GM18907 (cell line): ENCODE measurements around the gene PTPRD.

Experiments used
- ATAC-seq: cut with Tn5 transposase; IDR thresholded peaks from one replicate; pipeline ENCODE4 v1.9.1; 2021; ENCODE audit warnings: mild to moderate bottlenecking, moderate library complexity; ENCODE audit not compliant: unreplicated experiment

The PTPRD gene

DNA sequence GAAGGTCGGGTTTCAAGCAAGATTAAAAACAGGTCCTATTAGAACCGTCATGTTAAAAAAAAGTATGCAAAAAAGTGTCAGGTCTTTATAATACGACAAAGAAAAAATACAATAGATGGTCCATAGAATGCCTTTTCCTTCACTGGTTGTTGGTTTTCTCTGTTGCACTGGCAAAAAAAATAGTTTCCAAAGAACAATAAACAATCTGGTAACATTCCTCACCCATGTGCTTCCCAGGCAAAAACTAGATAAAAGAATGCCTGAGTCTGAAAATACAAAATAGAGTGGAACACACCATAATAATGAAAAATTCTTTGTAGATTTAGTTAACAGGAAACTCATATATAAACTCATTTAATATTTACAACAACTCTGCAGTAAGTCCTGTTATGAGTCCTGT, 2223.3 kb downstream of the PTPRD start:
- no peak for ATAC-seq

- ATAC-seq: peak; percentile 58
Measured at GRCh38 chr9:8388132-8388531, 2224.7 kb downstream of the PTPRD start.

DNA sequence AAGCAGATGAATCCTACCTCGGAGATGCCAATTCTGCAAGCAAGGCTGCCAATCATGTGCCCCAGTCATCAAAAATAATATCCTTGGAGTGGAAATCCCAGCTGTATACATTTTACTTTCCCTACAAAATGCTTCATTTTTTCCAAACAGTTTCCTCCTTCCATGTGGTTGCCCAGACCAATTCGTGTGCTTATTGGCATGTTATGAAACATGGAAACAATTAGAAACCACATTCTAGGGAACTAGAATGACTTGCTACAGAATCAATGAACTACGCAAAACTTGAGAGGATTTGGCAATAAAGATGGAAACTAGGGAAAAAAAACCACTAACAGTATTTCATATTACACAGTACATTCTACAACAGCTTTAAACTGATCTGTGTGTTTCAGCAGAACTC, 2228.7 kb downstream of the PTPRD start:
- no peak for ATAC-seq

DNA sequence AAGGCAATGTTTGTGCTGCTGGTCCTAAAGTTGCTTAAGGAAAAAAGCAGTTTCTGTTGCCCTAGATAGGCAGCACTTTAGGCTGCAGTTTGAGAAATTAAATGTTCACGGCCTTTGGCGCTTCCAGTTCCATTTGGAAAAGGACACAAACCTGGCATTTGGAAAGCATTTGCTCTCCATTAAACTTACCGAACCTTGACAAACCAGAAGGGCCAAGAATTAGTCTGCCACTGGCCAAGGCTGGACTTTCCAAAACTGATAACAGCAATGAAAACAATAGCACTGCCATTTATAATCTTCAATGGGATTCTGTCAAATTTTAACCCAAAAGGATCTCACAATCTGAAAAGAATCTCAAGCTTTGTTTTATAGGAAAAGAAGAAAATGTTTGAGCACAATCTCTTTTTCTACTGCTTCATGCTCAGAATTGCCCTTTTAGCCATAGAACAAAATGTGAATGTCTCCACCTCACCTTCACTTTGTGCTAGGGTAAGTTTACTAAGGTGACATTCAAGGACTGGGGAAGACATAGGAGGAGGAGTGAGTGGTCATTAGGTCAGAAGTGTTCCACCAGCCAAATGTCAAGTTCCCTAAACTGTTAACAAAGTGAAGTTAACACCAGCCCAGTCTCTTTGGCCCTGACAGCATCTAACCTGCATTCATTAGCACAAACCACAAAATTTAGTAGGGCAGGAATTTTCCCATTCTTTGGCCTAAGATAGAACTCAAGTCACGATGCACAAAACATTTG, 2229.8 kb downstream of the PTPRD start:
- no peak for ATAC-seq

- ATAC-seq: no peak
Measured at GRCh38 chr9:8382266-8382665, 2230.5 kb downstream of the PTPRD start.

DNA sequence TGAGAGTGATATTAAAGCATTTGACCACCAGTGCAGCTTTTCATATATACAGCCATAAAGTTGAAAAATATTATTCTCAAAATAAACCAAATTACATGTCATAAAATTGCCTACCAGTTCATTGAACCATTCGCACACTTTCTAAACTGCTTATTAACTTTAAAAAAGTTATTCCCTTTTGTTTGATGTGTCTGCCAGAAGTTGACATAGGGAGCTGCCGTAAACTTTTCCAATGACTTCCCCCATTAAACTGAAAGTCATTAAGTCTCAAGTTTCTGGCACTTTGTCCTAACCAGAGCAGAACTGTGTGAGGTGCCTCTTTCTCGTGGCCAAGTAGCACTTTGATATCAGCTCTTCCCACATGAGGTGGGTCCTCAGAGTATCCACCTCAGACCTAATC, 2231.2 kb downstream of the PTPRD start:
- ATAC-seq: no peak

- no peak for ATAC-seq
Measured at GRCh38 chr9:8374471-8374870, 2238.3 kb downstream of the PTPRD start.

DNA sequence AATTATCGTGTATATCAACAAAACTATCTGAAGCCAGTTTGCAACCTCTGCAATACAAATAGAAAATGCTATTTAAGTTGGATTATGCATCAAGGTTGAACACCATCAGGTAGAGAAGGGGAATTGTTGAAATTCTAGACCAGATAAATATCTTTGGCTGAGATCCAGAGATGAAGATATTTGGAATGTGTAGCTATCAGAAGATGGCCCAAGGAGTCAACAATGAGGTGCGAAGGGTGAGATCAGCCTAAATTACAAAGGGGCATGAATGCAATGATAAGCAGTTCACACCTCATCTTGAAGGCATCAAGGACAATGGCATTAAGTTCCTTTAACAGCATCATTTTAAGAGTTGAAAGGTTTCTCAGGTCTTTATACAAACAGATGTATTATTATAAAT, 2241.1 kb downstream of the PTPRD start:
- no peak for ATAC-seq

DNA sequence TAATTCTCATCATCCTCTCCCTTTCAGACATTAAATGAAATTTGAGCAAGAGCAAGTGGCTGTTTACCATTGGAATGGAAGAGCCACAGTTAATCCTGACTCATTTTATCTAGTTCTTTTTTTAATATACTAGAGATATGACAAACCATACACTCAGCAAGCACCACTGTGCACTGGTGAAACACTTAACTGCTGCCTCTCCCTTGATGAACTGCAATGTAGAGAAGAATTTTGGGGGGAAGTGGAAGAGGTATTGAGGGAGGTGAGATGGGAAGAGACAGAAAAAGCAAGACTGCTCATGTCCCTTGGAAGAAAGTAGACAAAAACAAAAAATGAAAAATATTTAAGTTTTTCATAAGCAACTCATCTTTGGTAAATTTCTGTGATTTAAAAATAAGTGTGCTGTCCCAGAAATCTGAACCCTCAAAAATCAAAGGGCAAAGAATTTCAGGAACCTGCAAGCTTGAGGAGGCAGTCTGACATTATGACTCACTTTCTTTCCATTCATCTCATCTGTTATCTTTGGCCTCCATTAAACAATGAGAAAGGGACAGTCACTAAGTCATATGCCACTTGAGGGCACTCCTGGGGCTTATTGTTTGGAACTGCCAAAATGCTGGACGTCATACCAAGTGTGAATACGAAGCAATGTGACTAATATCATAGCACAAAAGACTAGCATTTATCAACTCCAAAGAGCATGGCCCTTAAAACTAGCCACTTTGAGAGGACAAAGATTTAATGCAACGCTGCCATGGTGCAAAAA, 2246.5 kb downstream of the PTPRD start:
- ATAC-seq: no peak

- peak; percentile 35 for ATAC-seq
Measured at GRCh38 chr9:8365466-8366160, 2247.2 kb downstream of the PTPRD start.

DNA sequence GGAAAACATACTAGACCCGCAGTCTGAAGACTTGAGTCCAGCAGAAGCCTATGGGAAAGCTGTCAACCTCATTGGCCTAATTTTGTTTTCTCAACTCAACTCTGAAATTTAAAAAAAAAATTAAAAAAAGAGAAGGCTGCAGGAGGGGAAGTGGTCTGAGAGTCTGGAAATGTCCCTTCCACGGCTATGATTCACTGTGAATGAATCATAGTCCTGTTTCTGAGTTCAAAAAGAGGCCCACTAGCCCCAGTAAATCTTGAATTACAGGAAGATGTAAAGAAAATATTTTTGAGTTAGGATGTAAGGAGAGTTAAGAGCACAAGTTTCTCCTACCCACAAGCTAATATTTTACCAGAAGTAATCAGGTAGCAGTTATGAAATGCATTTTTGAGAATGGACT, 2247.8 kb downstream of the PTPRD start:
- peak; percentile 77 for ATAC-seq

GRCh38 chr9:8364026-8364752, 2248.6 kb downstream of the PTPRD start:
- no peak for ATAC-seq

- peak; percentile 85 for ATAC-seq
Measured at GRCh38 chr9:8362250-8362649, 2250.6 kb downstream of the PTPRD start.

DNA sequence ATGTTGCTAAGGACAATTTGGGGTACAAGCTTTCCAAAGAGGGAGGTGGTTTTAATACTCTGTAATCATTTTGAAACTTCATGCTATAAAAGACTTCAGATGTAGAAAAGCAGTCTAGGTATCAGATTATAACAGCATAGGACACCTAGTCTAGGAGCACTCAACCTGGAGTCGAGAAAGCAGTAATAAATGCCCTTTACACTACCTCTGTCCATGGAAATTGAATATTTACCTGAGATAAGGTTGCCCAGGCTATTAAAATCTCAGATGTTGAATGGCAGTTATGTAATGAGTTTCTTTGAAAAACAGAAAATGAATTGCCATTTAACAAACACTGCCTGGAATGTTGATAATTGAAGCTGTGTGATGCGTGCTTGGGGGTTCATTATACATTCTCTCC, 2251.4 kb downstream of the PTPRD start:
- no peak for ATAC-seq

DNA sequence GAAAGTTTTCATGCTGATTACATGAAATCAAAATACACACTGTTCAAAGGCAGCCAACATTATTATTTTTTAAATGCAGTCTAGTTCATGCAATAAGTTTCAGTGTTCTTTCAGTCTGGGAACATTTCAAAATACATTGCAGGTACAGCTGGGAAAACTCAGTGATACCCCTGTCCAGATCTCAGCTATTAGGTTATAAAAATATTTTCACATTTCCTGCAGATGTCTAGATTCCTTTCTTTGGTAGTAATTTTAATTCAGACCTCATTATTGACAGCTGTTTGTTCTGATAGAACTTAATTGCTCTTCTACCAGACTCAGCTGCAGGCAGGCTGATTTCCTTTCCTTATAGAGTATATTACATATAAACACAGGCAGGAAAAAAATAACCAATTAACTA, 2256.4 kb downstream of the PTPRD start:
- ATAC-seq: no peak

GRCh38 chr9:8351436-8351835, 2261.4 kb downstream of the PTPRD start:
- ATAC-seq: no peak

GRCh38 chr9:8349901-8350300, 2262.9 kb downstream of the PTPRD start:
- no peak for ATAC-seq

GRCh38 chr9:8349376-8349775, 2263.4 kb downstream of the PTPRD start:
- ATAC-seq: no peak

- ATAC-seq: no peak
Measured at GRCh38 chr9:8348756-8349155, 2264.0 kb downstream of the PTPRD start.

GRCh38 chr9:8346296-8346695, 2266.5 kb downstream of the PTPRD start:
- ATAC-seq: no peak
